Colonic mucosa (tissue), 4 donors: ENCODE results near the gene TAS2R13. TPM values are rescaled to one million over a fixed set of nuclear protein-coding genes. Genes with fewer than 3 reads are reported as not detected.

Experiments
- DNase-seq: peaks from one replicate; pipeline ENCODE4 v3.0.0-alpha.2; 2020
- H3K27ac ChIP-seq: fragments of 200-600 bp; one replicate; pipeline ENCODE4 v1.8.0; 2021
- H3K27me3 ChIP-seq: fragments of 200-600 bp; one replicate; pipeline ENCODE4 v1.8.0; 2021
- H3K36me3 ChIP-seq: fragments of 200-600 bp; one replicate; pipeline ENCODE4 v1.8.0; 2021
- H3K4me1 ChIP-seq: fragments of 200-600 bp; one replicate; pipeline ENCODE4 v1.8.0; 2021; ENCODE audit warnings: mild to moderate bottlenecking
- H3K4me3 ChIP-seq: fragments of 200-600 bp; one replicate; pipeline ENCODE4 v1.8.0; 2021
- H3K9ac ChIP-seq, 2 donors: one replicate each; pipeline ENCODE4 v1.7.0; 2013; ENCODE audit warnings: control low read depth in 2 of 2, low read depth in 2 of 2, low read length in 2 of 2
- H3K9me3 ChIP-seq: fragments of 200-600 bp; one replicate; pipeline ENCODE4 v1.8.0; 2021
- CTCF ChIP-seq: fragments of 200-600 bp; IDR thresholded peaks from one replicate; pipeline ENCODE4 v1.8.0; 2022; ENCODE audit warnings: antibody characterized with exemption, mild to moderate bottlenecking
- intact Hi-C: fragments of 100-400 bp; cut with DNase I; formaldehyde crosslinking; loops from one replicate; pipeline ENCODE4 v1.14.1; 2022
- total RNA-seq, 2 donors: library from RNA; stranded (reverse); fragmentation: NEBNext Ultra II Directional in 1 of 2; extraction: Animal tissue kit (Norgen Biotek cat#: 25700) in 1 of 2; gene quantifications; one replicate each; pipeline ENCODE4 v1.2.1, GENCODE V29; 2021
- donor health status: healthy.
- donor health status: DM: no; HTN: no; CAD: no.
- donor health status: DM: no; HTN: no; CAD: no.

Gene TAS2R13
- total RNA-seq, 2 donors from 2014 or later, result 0.91 to 1.0 TPM

GRCh38 chr12:10901427-10901826 is 7.9 kb downstream of the TAS2R13 start:
- Histone ChIP-seq H3K27me3 (no peaks in the 10 kb centered on the region), H3K27ac (no peak overlapping the region), H3K4me3 (no peak overlapping the region), H3K9me3 (no peaks in the 10 kb centered on the region), H3K4me1 (no peaks in the 10 kb centered on the region), H3K9ac (no peak overlapping the region), H3K36me3 (no peaks in the 10 kb centered on the region)
- DNase-seq, result no peak
- intact Hi-C loops, result no loop called here
- TF ChIP-seq CTCF, result no peak

GRCh38 chr12:10900972-10901371 is 8.4 kb downstream of the TAS2R13 start:
- intact Hi-C loops, result no loop called here
- Histone ChIP-seq H3K9me3 (no peaks in the 10 kb centered on the region), H3K4me1 (no peaks in the 10 kb centered on the region), H3K27me3 (no peaks in the 10 kb centered on the region), H3K27ac (no peak overlapping the region), H3K9ac (no peak overlapping the region), H3K4me3 (no peak overlapping the region), H3K36me3 (no peaks in the 10 kb centered on the region)
- no peak for DNase-seq
- TF ChIP-seq CTCF, result no peak

GRCh38 chr12:10900530-10900929 is 8.8 kb downstream of the TAS2R13 start:
- H3K27me3 ChIP-seq, result no peaks in the 10 kb centered on the region
- TF ChIP-seq CTCF, result no peak

GRCh38 chr12:10896854-10897253 is 12.5 kb downstream of the TAS2R13 start:
- Histone ChIP-seq H3K9ac (no peak overlapping the region), H3K27ac (no peak overlapping the region), H3K27me3 (no peaks in the 10 kb centered on the region), H3K36me3 (no peaks in the 10 kb centered on the region), H3K4me3 (no peak overlapping the region), H3K9me3 (no peaks in the 10 kb centered on the region), H3K4me1 (no peaks in the 10 kb centered on the region)
- no peak for DNase-seq
- intact Hi-C loops, result no loop called here
- no peak for TF ChIP-seq CTCF

More at GRCh38 chr12:10900530-10900929, 8.8 kb downstream of the TAS2R13 start:
- H3K27ac ChIP-seq, result no peak overlapping the region
- intact Hi-C loops, result no loop called here
- H3K4me1 ChIP-seq, result no peaks in the 10 kb centered on the region
- H3K9me3 ChIP-seq, result no peaks in the 10 kb centered on the region
- no peak overlapping the region for H3K9ac ChIP-seq
- no peak for DNase-seq
- H3K36me3 ChIP-seq, result no peaks in the 10 kb centered on the region
- H3K4me3 ChIP-seq, result no peak overlapping the region

GRCh38 chr12:10891937-10892336 is 17.4 kb downstream of the TAS2R13 start:
- intact Hi-C loops, result no loop called here
- H3K27me3 ChIP-seq, result no peaks in the 10 kb centered on the region
- no peak overlapping the region for H3K9ac ChIP-seq
- no peaks in the 10 kb centered on the region for H3K9me3 ChIP-seq
- no peaks in the 10 kb centered on the region for H3K4me1 ChIP-seq
- no peak overlapping the region for H3K27ac ChIP-seq
- no peaks in the 10 kb centered on the region for H3K36me3 ChIP-seq
- DNase-seq, result peak; percentile 62
- TF ChIP-seq CTCF, result no peak
- no peak overlapping the region for H3K4me3 ChIP-seq

- Histone ChIP-seq H3K36me3 (no peaks in the 10 kb centered on the region), H3K27me3 (no peaks in the 10 kb centered on the region), H3K9ac (no peak overlapping the region), H3K9me3 (no peaks in the 10 kb centered on the region), H3K4me1 (no peaks in the 10 kb centered on the region), H3K27ac (no peak overlapping the region), H3K4me3 (no peak overlapping the region)
- TF ChIP-seq CTCF, result no peak
- intact Hi-C loops, result no loop called here
- no peak for DNase-seq
These were observed 20.1 kb downstream of the TAS2R13 start for GRCh38 chr12:10889226-10889625.
